GM18517 (cell line): ENCODE results near the gene SMC4.

Source experiments
- ATAC-seq: cut with Tn5 transposase; IDR thresholded peaks from one replicate; pipeline ENCODE4 v1.9.1; 2021; ENCODE audit warnings: mild to moderate bottlenecking, moderate library complexity; ENCODE audit not compliant: unreplicated experiment

The SMC4 gene

DNA sequence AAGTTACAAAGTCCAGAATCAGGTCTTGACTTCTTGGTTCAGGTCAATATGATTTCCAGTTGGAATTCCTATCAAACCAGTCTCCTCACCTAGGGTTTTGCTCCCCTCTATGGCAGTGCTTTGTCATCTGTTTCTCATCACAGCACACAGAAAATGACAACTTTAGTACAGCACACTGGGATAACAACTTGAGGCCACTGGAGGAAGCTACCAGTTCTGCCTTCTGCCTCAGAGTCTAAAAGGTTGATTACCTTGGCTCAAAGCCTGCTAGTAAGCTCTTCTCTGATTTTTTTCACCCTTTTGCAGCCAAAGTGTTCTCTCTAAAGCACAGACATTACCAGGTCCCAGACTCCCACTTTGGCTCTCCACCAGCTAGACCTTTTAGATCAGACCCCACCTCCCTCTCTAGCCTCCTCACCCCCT lies 75.0 kb downstream of the SMC4 start:
- ATAC-seq = no peak

DNA sequence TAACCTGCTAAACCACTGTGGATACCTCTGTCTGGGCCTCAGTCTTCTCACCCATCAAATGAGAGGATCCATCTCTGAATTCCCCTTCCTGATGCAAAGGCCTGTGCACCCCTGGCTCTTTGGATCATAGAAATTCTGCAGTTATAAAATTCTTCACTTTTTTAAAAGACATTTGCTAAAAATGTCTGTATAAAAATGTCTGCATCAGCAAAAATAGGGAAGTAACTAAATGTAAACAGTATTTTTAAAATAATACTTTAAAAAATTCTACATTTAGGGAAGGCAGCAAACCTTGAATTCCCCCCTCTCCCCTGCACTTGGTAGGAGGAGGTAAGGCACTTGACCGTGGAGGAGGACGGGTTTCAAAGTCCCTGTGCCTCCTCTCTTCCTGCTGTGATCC lies 75.7 kb downstream of the SMC4 start:
- no peak for ATAC-seq

DNA sequence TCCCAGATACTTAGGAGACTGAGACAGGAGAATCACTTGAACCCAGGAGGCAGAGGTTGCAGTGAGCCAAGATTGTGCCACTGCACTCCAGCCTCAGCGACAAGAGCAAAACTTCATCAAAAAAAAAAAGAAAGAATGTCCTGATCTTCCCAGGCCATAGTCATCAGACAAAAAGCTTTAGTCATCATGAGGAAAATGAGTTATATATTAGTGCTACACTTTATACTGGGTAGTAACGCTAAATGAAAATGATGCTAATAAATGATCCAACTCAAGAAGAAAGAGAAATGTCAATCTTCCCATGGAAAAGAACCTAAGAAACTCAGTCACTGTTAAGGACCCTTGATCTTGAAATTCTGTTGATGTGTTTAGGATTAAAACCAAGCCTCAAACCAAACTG lies 76.4 kb downstream of the SMC4 start:
- ATAC-seq = no peak

DNA sequence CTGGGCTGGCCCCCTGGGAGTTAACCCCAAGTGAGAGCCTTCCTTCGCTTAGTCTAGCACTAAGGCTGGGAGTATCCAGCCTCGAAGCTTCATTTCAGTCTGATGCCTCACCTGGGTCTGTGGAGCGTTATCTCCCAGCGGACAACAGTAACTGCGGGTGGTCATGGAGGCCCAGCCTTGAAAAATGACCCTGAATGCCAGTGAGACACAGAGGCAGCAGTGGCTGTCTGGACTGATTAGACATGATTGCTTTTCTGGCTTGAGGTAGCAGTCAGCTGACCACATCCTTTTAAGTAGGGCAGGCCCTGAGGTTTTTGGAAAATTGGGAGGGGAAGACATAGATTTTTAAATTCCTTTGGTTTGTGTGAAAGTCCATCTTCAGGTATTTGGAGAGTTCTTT lies 78.3 kb downstream of the SMC4 start:
- ATAC-seq = no peak

DNA sequence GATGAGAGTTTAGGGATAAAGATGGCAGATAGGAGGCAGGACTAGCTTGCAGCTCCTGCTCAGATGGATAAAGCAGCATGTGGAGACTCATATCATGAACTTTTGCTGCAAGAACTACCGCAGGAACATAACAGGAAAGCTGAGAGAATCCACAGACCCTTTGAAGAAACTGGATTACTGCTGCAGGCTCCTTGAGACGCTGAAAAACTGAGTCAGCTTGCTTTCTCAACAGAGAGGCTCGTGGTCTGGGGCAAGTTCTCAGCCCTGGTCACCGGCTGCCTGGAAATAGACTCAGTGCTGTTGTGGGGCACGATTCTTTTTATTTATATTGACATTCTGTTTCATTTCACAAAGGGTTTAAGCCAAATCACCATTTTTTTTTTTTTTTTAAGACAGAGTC lies 78.9 kb downstream of the SMC4 start:
- no peak for ATAC-seq

DNA sequence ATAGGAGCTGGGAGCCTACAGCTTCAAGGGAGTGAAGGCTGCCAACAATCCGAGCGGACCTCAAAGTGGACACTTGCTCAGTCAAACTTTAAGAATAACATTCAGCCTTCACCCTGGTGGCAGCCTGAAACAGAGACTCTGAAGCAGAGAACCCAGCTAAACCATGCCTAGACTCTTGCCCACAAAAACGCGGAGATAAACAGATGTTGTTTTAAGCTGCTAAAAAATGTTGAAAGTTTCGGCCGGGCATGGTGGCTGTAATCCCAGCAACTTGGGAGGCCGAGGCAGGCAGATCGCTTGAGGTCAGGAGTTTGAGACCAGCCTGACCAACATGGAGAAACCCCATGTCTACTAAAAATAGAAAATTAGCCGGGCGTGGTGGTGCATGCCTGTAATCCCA lies 79.9 kb downstream of the SMC4 start:
- no peak for ATAC-seq

DNA sequence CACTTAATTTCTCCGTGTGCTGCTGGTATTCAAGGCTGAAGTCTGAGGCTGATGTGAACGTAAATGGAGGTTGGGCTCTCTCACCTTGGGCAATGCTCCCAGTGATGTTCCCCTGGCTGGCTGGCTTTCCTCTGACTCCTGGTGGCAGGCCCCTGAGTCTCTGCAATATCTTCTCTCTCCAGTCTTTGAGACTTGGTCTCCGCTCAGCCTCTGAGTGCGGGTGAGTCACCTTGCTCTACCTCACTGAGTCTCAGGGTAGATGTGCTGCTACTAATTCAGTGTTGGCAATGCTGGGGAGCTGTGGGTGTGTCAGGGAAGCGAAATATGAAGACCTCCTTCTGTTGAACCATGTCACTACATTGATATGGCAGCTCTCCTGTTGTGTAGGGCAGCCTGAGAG lies 81.5 kb downstream of the SMC4 start:
- ATAC-seq = no peak

DNA sequence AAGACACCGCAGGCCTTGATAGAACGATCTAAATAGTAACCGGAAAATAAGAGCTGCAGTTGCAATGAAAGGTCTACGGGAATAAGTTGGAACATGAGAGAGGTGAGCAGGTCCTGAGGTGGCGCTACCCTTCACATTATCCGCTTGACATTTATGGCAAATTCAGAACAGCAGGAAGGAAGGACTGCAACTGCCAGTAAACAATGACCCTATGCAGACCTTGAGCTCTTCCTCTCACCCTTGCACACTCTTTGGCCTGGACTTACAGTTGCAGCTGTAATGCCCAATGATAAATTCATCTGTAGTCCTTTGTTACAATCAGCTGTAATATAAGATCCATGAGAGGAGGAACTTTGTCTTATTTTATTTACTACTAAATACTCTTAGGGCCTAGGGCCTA lies 82.4 kb downstream of the SMC4 start:
- no peak for ATAC-seq

DNA sequence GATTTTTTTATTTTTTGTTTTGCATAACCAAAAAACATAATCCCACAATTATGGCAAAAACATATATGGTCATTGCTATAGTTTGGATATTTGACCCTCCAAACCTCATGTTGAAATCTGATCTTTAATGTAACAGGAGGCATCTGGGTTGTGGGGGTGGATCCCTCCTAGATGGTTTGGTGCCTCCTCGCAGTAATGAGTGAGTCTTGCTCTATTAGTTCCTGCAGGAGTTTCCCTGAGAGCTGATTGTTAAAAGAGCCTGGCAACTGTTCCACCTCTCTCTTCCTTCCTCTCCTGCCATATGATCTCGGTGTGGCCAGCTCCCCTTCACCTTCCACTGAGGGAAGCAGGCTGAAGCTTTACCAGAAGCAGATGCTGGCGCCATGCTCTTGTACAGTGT lies 83.3 kb downstream of the SMC4 start:
- no peak for ATAC-seq
